A172 (cell line): ENCODE results near the gene CEP131. TPM values are rescaled to one million over a fixed set of nuclear protein-coding genes. Genes with fewer than 3 reads are reported as not detected.
"Not testable (repeated sequence)": the region's sequence is repeated elsewhere in the genome, so short reads cannot be mapped to it uniquely, and the experiment has no call there.

Experiments
- DNase-seq: peaks from one replicate; pipeline ENCODE4 v3.0.0-alpha.2; 2015; ENCODE audit warnings: low spot score
- total RNA-seq: library from RNA; depleted of rRNA; stranded (reverse); fragments of >200 nt; shearing (Covaris generic); gene quantifications from 2 replicates; pipeline ENCODE4 v1.2.3, GENCODE V29; 2014

Gene CEP131
- total RNA-seq, 1 experiment from 2014 or later: 10.0 TPM

- DNase-seq: peak; percentile 100
These were observed 16.3 kb upstream of the CEP131 start, which contains the start of the genes NDUFAF8 and TEPSIN for GRCh38 chr17:81238815-81239713. TSS of gene NDUFAF8 (plus strand) at chr17:81239318. CDS start at chr17:81239364, 46 bp downstream. TSS of gene TEPSIN (minus strand) at chr17:81239055. CDS start at chr17:81239033, 22 bp downstream.

- no peak for DNase-seq
These were observed 15.7 kb upstream of the CEP131 start for GRCh38 chr17:81238490-81238814.

GRCh38 chr17:81237591-81238489, 15.1 kb upstream of the CEP131 start:
- DNase-seq: no peak

GRCh38 chr17:81236784-81237183, 14.0 kb upstream of the CEP131 start:
- no peak for DNase-seq

GRCh38 chr17:81235822-81236740, 13.3 kb upstream of the CEP131 start:
- no peak for DNase-seq

GRCh38 chr17:81234940-81235821, 12.4 kb upstream of the CEP131 start:
- peak; percentile 42 for DNase-seq

GRCh38 chr17:81234506-81234855, 11.7 kb upstream of the CEP131 start:
- no peak for DNase-seq

GRCh38 chr17:81233811-81234505, 11.2 kb upstream of the CEP131 start:
- DNase-seq: no peak

- no peak for DNase-seq
These were observed 10.6 kb upstream of the CEP131 start for GRCh38 chr17:81233316-81233715.

- DNase-seq: no peak
These were observed 10.0 kb upstream of the CEP131 start for GRCh38 chr17:81232616-81233241.

GRCh38 chr17:81231766-81232581, 9.2 kb upstream of the CEP131 start:
- DNase-seq: no peak

- no peak for DNase-seq
These were observed 8.4 kb upstream of the CEP131 start for GRCh38 chr17:81231121-81231645.

- DNase-seq: no peak
These were observed 7.5 kb upstream of the CEP131 start for GRCh38 chr17:81230043-81230820.

GRCh38 chr17:81229666-81229920, 6.8 kb upstream of the CEP131 start:
- no peak for DNase-seq

GRCh38 chr17:81228834-81229665, 6.3 kb upstream of the CEP131 start:
- no peak for DNase-seq

- no peak for DNase-seq
These were observed 5.7 kb upstream of the CEP131 start for GRCh38 chr17:81228420-81228819.

GRCh38 chr17:81227630-81228029, 4.9 kb upstream of the CEP131 start:
- DNase-seq: not testable (repeated sequence)
